ENCODE results near the gene ADD1.
A peak's percentile ranks its signal among the peaks of the same experiment; 100 is the strongest.

The ADD1 gene

DNA sequence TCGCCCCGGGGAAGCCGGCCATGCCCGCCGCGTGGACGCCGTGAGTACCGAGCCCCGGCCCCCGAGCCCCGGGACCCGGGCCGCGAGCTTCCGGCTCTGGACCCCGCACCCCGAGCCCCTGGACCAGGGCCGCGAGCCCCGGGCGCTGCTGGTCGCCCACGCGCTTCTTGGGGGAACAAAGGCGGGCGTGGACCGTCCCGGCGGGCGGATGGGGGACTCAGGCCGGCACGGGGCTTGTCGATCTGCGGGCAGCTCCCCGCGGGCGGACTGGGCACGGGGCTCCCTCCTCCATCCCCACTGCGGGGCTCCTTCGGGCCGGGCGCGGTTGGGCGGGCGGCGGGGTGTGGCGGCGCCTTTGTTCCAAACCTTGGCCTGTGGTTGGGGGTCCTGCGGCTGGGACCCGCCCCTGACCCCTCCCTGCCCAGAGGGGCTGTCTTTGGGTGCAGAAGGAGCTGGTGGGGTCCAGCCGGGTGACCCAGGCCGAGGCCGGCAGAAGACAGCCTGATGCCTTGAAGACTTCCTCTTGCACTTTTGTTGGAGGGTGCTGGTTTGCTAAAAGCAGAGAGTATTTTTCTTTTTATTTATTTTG lies 25.2 kb upstream of the ADD1 start:
- no peak for DNase-seq (ENCODE audit: extremely low read depth, low read depth)
- TF ChIP-seq, protein P1, sequence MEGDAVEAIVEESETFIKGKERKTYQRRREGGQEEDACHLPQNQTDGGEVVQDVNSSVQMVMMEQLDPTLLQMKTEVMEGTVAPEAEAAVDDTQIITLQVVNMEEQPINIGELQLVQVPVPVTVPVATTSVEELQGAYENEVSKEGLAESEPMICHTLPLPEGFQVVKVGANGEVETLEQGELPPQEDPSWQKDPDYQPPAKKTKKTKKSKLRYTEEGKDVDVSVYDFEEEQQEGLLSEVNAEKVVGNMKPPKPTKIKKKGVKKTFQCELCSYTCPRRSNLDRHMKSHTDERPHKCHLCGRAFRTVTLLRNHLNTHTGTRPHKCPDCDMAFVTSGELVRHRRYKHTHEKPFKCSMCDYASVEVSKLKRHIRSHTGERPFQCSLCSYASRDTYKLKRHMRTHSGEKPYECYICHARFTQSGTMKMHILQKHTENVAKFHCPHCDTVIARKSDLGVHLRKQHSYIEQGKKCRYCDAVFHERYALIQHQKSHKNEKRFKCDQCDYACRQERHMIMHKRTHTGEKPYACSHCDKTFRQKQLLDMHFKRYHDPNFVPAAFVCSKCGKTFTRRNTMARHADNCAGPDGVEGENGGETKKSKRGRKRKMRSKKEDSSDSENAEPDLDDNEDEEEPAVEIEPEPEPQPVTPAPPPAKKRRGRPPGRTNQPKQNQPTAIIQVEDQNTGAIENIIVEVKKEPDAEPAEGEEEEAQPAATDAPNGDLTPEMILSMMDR (IDR thresholded peaks at IDR 0.05; ENCODE audit: low read depth, low read length, missing control alignments): no peak
- H3K4me3 ChIP-seq (replicated peaks; ENCODE audit: low read depth, low read length): peak overlapping the region; percentile 51

DNA sequence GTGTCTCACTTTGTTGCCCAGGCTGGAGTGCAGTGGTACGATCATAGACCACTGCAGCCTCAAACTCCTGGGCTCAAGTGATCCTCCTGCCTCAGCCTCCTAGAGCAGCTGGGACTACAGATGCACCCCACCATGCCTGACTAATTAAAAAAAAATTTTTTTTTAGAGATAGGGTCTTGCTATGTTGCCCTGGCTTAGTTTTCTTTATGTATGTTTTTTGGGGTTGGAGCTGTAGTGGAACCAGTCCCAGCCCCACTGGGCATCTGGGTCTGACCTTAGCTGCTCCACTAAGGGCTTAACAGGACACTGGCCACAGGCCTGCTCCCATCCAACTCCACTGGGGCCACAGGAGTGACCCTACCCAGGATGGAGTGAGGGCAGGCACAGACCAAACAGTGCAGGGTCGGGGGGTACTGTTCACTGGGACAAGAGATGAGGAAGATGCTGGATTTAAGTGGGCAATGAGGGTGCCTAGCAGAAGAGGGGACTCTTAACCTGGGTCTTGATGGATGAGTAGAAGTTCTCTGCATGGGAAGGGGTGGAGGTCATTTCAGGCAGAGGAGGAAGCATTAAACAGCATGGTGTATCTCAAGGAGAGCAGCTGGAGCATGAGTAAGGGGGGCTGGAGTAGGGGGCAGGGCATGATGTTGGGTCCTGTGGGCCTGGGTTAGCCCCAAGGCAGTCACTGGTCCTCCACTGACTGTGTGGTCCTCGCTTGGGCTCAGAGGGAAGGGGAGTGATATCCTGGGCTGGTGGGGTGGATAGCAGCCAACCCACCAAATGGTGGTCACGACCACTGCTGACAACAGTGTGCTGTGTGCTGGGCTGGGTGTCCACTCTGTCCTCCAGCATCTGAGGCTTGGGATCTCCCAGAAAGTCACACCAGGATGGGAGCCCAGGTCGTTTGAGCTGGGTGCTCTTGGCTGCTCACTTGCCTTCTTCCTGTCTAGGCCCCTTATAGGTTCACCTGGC lies 24.1 kb upstream of the ADD1 start:
- H3K4me3 ChIP-seq (replicated peaks; ENCODE audit: low read depth, low read length): peak overlapping the region; percentile 51

DNA sequence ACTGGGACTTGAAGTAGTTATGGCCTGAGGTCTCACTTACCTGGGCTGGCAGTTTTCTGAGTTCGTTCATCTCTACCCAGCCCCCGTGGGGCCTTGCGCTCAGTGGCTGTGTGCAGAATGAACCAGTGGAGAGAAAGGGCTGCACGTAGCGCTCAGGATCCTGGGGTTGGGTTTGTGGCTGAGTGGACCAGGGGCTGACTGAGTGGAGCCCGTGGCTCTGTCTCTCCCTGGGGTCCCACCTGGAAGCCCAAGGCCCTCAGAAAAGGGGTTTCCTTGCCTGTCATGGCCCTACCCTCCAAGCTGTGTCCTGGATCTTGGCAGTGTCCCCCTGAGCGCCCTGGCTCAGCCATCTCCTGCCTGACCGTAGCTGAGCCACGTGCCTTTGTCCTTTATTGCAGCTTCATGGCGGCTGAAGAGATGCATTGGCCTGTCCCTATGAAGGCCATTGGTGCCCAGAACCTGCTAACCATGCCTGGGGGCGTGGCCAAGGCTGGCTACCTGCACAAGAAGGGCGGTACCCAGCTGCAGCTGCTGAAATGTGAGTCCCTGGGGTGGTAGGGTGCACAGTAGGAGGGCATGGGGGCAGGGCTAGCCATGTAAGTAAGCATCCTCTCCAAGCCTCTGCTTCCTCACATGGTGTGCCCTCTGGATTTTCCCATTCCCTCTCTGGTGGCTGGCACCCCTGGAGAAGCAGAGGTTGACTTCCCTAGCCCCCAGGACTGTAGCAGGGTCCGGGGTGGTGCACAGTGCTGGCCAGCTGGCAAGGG lies 23.2 kb upstream of the ADD1 start:
- TF ChIP-seq, protein P1 (IDR thresholded peaks at IDR 0.05; ENCODE audit: low read depth, low read length, missing control alignments): no peak
- no peak for DNase-seq (ENCODE audit: extremely low read depth, low read depth)
- no peak overlapping the region for H3K4me3 ChIP-seq (replicated peaks; ENCODE audit: low read depth, low read length)

More for the DNA sequence above, 24.1 kb upstream of the ADD1 start:
- no peak for DNase-seq (ENCODE audit: extremely low read depth, low read depth)
- TF ChIP-seq, protein P1 (IDR thresholded peaks at IDR 0.05; ENCODE audit: low read depth, low read length, missing control alignments): no peak

DNA sequence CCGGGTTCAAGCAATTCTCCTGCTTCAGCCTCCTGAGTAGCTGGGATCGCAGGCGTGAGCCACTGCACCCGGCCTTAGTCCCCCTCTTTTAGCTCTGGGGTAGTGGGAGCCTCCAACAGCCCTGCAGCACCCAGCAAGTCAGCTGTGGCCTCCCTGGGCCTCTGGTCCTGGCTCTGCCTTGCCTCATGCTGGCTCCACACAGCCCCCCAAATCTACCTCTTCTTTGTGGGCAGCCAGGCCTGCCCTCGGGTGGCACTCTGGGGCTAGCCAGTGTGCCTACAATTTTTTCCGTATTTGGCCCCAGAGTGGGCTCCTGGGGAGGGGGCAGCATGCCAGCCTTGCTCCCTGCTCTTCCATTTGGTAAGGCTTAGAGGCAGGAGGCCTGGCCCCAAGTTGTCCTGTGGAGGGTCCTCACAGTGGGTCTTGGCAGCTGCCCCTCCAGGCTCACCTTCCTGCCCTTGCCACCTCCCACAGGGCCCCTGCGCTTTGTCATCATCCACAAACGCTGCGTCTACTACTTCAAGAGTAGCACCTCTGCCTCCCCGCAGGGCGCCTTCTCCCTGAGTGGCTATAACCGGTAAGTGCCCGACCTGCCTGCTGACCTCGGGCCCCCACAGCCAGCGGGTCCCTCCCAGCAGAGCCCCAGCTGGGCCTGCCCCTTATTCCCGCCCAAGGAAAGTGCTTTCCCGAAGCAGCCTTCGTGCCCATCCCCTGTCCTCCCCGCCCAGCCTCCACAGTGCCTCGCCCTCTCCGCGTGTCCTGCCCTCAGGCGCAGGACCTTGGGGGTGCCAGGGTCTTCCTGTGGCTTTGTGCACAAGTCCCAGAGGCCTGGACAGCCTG lies 21.0 kb upstream of the ADD1 start:
- TF ChIP-seq, protein P1 (IDR thresholded peaks at IDR 0.05; ENCODE audit: low read depth, low read length, missing control alignments): no peak
- H3K4me3 ChIP-seq (replicated peaks; ENCODE audit: low read depth, low read length): no peak overlapping the region
- no peak for DNase-seq (ENCODE audit: extremely low read depth, low read depth)

DNA sequence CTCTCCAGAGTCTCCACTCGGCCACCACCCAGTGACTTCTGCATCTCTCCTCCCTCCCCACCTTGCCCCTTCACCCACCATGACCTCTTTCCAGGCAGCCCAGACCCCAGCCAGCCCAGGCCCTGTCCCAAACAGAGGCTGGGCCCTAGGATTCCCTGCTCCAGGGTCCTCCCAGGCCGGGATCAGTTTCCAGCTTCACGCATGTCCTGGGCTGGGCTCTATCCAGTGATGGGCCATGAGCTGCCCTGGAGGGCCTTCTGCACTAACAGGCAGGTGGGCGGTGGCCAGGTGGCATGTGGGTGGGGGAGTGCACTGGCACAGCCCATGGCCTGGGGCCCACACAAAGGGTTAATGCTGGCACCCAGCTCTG lies 20.4 kb upstream of the ADD1 start:
- H3K4me3 ChIP-seq (replicated peaks; ENCODE audit: low read depth, low read length): no peak overlapping the region
- TF ChIP-seq, protein P1 (IDR thresholded peaks at IDR 0.05; ENCODE audit: low read depth, low read length, missing control alignments): no peak
- no peak for DNase-seq (ENCODE audit: extremely low read depth, low read depth)

Data from HFF-Myc (cell line).